Activated T-cell treated with anti-CD3 and anti-CD28 coated beads for 1 hour (primary cell): ENCODE results near the gene TMEM88.
A peak's percentile ranks its signal among the peaks of the same experiment; 100 is the strongest.

Experiments
- DNase-seq: peaks from one replicate; pipeline ENCODE4 v3.0.0-alpha.2; 2020; ENCODE audit warnings: low read depth

TMEM88 gene

DNA sequence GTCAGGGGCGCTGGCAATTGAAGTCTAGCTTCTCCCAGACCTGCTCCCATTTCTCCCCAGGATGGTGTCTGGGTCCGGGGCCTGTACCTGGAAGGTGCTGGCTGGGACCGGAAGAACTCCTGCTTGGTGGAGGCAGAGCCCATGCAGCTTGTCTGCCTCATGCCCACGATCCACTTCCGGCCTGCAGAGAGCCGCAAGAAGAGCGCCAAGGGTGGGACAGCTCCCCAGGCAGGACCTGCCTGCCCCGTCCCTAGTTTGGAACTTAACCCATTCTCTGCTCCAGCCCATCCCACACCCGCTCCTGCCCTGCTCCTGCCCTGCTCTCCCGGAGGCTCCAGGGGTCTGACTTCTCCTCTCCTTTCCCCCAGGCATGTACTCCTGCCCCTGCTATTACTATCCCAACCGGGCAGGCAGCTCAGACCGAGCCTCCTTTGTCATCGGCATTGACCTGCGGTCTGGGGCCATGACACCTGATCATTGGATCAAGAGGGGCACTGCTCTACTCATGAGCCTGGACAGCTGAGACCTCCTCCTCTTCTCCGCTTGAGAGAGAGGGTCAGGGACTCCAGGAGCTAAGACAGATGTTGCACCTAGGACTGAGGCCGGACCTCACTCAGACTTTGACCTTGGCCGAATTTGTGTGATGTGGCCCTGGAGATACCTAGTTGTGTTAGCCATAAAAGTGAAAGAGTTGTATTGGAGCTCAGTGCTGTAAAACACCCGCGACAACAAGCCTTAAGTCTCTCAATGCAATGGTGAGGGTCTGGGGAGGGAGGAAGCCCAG, 21.7 kb upstream of the TMEM88 start:
- DNase-seq, result no peak

DNA sequence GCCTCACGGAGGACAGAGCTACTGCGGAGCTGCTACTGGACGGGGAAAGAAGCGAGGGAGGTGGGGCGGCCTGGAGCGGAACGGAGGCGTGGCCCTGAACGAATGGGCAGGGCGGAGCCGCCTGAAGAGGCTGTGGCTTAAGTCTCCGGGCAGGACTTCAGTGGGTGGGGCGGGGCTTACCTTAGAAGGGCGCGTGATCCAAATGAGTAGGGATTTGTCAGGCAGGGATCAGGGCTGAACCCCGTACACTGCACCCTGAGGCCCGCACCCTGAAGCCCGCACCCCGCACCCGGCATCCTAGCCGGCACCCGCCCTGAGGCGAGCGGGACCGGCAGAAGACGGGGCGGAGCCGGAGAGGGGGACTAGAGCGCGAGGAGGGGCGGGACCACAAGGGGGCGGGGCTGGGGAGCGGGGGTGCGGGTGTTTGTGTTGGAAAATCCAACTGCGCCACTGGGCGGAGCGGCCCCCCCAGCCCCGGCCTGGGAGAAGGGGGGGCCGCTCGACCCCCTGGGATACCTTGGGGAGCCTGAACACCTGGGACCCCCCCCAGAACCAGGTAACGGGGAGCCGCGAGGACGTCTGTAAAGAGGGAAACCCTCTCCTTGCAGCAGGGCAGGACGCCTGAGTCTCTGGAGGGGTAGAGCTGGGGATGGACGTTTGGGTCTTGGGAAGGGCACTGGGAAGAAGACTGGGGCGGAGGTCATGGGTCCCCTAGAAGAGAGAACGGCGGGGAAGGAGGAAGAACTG, 20.9 kb upstream of the TMEM88 start, which contains the start of gene KDM6B:
TSS of gene KDM6B (plus strand) at position 423 of the 747 bp plus-strand sequence. CDS start 11,338 bp downstream, outside the sequence.
- DNase-seq, result peak; percentile 81

DNA sequence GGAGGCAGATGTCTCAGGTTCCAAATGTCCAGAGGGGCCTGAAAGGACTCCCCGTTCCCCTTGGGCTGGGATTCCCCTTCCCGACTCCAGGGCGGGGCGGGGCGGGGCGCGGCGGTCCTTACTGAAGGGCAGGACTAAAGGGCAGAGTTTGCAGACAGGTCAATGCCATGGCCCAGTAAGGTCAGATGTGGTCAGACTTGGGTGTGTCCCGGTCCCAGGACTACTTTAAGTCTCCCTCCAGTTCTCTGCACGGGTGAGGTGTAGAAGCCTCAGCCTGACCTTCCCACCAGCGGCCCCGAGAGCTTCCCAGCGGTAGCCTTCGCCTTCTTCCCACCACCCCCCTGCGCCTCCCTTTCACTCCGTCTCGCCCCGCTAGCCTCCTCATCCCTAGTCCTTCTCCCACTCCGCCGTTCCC, 20.3 kb upstream of the TMEM88 start:
- peak; percentile 44 for DNase-seq

GRCh38 chr17:7834957-7835813, 19.7 kb upstream of the TMEM88 start:
- DNase-seq, result peak; percentile 76

GRCh38 chr17:7835814-7836595, 18.9 kb upstream of the TMEM88 start:
- no peak for DNase-seq

DNA sequence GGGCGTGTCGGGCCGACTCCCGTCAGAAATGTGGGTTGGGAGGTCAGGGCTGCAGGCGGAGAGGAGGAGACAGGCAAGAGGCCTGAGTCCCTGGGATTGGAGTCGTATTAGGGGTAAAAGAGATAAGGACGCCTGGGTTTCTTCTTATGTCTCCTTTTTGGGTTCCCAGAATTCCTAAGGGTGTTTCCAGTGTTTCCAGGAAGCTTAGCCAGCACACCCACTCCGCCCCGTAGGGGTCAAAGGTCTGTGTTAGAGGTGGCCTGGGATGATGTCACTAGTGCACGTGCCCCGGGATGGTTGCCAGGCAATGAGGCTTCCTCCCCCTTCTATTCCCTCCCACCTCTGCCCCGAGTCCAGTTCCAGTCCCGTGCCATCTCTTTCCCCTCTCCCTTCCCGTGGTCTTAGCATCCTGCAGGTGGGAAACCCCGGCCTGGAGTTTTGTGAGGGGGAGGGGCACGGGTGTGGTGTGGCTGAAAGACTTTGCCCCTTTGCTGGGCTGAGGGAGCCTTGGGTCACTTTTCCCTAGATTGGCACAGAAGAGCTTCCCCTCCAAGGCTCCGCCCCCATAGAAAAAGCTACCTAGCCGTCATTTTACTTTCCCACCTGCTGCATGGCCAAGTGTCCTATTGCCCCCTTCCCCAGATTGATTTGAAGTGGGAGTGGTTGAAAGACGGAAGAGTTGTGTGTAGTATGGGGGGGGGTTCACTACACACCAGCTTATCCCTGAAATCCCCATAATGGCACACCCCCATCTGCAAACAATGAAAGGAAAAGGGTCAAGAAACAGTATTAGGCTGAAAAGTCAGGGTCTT, 18.1 kb upstream of the TMEM88 start:
- peak; percentile 43 for DNase-seq

GRCh38 chr17:7837408-7838088, 17.3 kb upstream of the TMEM88 start:
- DNase-seq, result no peak

DNA sequence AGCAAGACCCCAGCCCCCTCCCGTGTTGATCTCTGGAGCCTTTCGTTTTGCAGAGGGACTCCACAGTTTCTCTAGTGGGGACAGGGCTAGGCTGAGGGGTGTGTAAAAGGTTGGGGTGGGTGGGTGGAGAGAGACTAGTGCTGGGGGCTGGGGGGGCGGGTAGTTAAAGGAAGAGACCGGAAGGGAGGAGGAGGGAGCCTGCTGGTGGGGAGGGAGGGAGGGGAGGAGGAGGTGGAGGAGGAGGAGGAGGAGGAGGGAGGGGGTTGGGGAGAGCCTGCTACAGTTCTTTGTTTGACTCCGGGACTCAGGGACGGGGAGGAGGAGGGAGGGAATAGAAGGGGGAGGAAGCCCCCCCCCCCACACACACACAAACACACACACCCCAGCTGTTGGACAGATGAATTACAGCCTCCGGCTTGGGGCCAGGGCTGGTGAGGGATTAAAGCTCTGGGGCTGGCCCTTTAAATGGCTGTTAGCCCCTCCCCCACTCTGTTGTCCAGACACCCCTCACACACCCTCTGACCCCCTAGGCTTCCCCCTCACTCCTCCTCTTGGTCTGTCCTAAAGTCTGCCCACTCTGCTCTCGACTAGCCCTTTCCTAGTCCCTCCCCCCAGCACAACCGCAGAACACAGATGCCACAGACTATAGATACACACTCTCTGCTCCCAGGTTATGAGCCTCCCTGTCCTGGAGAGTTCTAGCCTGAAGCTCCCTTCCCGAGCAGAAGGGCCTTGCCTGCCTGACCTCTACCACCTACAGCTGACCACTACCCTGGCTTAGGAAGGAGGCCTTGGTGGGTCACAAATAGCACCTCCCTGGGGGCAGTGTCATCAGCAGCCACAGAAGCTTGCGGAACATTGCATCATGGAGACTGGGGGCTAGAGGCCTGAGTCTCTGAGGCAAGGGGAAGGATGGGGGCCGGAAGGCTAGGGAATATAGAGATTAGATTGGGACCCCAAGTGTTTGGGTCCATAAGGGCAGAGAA, 16.5 kb upstream of the TMEM88 start:
- DNase-seq, result no peak

- DNase-seq, result no peak
Measured at GRCh38 chr17:7839190-7839875, 15.5 kb upstream of the TMEM88 start.

GRCh38 chr17:7839876-7840261, 15.0 kb upstream of the TMEM88 start:
- no peak for DNase-seq

DNA sequence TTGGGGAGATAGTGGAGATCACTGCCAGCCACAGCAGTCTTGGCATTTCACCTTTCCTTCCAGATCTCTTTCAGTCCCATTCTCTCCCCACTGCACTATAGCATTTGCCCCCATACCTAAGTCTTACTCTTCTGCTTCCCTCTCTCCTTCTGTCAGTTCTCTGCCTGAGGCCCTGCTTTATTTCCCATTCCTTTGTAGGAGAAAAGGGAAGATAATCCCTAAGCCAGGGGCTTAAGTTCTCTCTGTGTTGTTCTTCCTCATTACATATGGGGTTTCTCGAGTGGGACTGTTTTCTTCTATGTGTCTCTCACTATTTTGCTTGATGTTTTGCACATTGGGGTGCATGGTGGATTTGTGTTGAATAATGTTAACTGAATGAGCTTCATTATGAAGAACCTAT, 14.4 kb upstream of the TMEM88 start:
- DNase-seq, result no peak

DNA sequence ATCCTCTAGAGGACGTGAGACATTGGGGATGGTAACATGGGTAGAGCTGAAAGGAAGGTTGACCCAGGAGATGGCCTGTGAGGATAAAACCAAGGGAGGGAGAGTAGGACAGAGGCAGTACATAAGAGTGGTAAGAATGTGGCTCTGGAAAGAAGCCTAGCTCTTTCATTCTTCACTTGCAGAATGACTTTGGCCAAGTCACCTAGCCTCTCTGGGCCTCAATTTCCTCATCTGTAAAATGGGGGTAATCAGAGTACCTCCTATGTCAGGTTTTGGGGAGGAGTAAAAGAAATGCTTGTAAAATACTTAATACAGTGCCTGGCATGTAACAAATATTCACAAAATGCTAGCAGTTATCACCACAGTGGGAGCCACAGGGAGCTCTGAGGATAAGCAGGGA, 14.0 kb upstream of the TMEM88 start:
- DNase-seq, result no peak

DNA sequence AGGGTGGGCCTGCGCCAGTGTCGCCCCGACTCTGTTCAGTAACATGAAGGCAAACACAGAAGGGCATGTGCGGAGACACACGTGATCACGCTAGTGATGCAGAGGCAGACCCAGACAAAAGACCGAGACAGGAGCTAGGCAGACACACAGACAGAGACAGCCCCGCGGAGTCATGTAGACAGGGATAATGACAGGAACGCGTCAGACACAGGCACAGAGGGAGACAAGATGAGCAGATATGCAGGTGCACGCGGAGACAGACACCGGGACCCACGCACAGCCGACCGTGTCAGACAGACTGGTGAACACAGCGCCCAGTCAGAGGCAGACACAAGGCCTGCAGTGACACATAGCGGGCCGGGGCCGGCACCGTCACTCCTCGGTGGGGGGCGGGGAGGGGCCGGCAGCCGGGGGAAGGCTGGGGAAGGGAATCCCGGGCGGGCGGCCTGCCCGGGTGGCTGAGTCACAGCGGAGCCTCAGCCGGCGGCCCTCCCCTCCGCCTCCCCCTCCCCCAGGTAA, 13.4 kb upstream of the TMEM88 start:
- DNase-seq, result peak; percentile 93

GRCh38 chr17:7841915-7842379, 12.9 kb upstream of the TMEM88 start:
- DNase-seq, result peak; percentile 77

DNA sequence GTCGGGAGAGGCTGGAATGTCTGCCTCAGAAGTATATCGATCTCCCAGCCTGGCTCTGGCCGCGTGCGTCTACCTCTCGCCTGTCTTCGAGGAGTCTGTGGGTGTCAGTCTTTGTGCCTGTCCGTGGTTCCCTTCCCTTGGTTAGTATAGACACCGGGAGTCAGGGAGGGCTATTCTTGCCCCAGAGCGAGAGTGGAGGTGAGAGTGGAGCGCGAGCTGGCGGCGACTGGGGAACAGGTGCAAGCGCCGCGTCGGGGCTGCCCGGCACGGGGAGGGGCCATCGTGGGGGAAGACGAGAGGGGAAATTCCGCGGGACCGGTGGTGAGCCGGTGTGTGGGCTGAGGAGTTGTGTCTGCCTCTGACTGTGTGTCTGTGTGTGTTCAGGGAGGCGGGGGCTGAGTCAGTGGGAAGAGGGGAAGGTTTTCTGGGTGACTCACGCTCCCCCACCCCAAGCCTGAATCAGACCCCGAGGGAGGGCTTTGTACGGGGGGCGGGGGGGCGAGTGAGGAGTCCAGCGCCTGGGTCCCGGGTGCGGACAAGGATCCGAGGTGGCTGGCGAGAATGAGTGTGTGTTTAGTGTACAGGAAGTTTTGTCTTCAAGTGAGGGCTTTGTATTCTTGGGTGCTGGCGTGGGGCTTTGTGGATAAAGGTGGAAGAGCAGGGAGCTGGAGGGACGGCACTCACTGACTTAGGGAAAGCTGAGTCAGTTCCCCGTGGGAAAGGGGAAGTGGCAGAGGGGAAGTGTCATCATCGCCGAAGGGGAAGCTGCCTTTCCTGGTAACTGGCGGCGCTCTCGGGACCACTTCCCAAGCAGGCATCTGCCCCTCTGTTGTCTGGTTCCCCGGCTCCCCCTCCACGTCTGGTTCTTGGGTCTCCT, 12.2 kb upstream of the TMEM88 start:
- DNase-seq, result peak; percentile 92

DNA sequence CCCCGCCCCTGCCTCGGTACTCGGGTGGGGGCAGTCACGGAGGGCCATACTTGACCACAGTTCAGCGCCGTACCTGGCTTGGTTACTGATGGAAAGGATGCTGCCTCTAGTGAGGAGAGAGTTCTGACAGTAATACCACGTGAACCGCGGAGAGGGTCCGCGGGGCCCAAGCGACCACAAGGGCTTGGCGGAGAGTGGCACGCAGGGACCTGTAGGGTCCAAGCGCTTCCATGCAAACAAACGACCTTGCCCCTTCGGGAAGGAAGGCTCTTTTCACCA, 11.7 kb upstream of the TMEM88 start:
- no peak for DNase-seq
